ENCODE data around the gene IDE.

- TF ChIP-seq, protein P1, sequence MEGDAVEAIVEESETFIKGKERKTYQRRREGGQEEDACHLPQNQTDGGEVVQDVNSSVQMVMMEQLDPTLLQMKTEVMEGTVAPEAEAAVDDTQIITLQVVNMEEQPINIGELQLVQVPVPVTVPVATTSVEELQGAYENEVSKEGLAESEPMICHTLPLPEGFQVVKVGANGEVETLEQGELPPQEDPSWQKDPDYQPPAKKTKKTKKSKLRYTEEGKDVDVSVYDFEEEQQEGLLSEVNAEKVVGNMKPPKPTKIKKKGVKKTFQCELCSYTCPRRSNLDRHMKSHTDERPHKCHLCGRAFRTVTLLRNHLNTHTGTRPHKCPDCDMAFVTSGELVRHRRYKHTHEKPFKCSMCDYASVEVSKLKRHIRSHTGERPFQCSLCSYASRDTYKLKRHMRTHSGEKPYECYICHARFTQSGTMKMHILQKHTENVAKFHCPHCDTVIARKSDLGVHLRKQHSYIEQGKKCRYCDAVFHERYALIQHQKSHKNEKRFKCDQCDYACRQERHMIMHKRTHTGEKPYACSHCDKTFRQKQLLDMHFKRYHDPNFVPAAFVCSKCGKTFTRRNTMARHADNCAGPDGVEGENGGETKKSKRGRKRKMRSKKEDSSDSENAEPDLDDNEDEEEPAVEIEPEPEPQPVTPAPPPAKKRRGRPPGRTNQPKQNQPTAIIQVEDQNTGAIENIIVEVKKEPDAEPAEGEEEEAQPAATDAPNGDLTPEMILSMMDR (IDR thresholded peaks at IDR 0.05; ENCODE audit: insufficient read depth, low read length, poor library complexity, severe bottlenecking): no peak
- TF ChIP-seq EZH2phosphoT487 (conservative IDR thresholded peaks at IDR 0.05; ENCODE audit: low read length): no peak
Measured at GRCh38 chr10:92542458-92542857, 31.4 kb downstream of the IDE start.
